B cell (primary cell): ENCODE data around the gene FAM107B. TPM values are rescaled to one million over a fixed set of nuclear protein-coding genes. Genes with fewer than 3 reads are reported as not detected.

ENCODE experiments used
- ATAC-seq: fragments of 200-7000 bp; cut with Tn5 transposase; one replicate; pipeline ENCODE4 v1.10.0; 2021; ENCODE audit warnings: low read depth, mild to moderate bottlenecking, moderate number of reproducible peaks, moderate library complexity
- CTCF ChIA-PET: fragments of 350-600 bp; sonication (Branson Sonifier 250); formaldehyde crosslinking; loops from one replicate; lab custom pipeline; 2021; ENCODE audit warnings: antibody characterized with exemption, inconsistent platforms; lab: Charles Lee
- POLR2A ChIA-PET: fragments of 350-600 bp; sonication (Branson Sonifier 250); formaldehyde crosslinking; loops from one replicate; lab custom pipeline; 2021; ENCODE audit warnings: antibody characterized with exemption; lab: Charles Lee
- DNase-seq: peaks from one replicate; pipeline ENCODE4 v3.0.0; 2013
- H2AFZ ChIP-seq: 2 replicates; pipeline ENCODE4 v1.6.1; 2012; ENCODE audit warnings: mild to moderate bottlenecking, low read depth, low read length; ENCODE audit not compliant: insufficient read depth, poor library complexity, severe bottlenecking
- H3K27ac ChIP-seq, 2 donors: 1 replicate in 1 of 2; 2 replicates in 1 of 2; pipeline ENCODE4 v1.5.1; 2012 to 2013; ENCODE audit warnings: low read length in 2 of 2, mild to moderate bottlenecking in 2 of 2, moderate library complexity in 1 of 2
- H3K27me3 ChIP-seq, 4 experiments: fragments of 200-600 bp in 1 of 4; sonication (generic) in 1 of 4; replicated peaks in 1 of 4; 1 replicate in 2 of 4; 2 replicates in 2 of 4; pipeline versions ENCODE4 v1.6.1 to v1.7.0; 2013 to 2016; ENCODE audit warnings: low read length in 3 of 4, mild to moderate bottlenecking in 2 of 4, mixed read lengths in 1 of 4, moderate library complexity in 1 of 4; ENCODE audit not compliant: insufficient read depth in 4 of 4, control insufficient read depth in 3 of 4; ENCODE audit errors: control extremely low read depth in 1 of 4
- H3K36me3 ChIP-seq, 2 experiments: replicated peaks in 1 of 2; 1 replicate in 1 of 2; 2 replicates in 1 of 2; pipeline versions ENCODE4 v1.6.1 to v1.7.1; 2013; ENCODE audit warnings: low read length in 1 of 2; ENCODE audit not compliant: insufficient read depth in 2 of 2, control insufficient read depth in 1 of 2; ENCODE audit errors: control extremely low read depth in 1 of 2, extremely low read depth in 1 of 2
- H3K4me1 ChIP-seq, 2 donors: fragments of 200-600 bp in 1 of 2; sonication (generic) in 1 of 2; 1 replicate in 1 of 2; 2 replicates in 1 of 2; pipeline versions ENCODE4 v1.5.1 to v1.6.1; 2013 to 2017; ENCODE audit warnings: low read length in 2 of 2; ENCODE audit not compliant: control insufficient read depth in 2 of 2, insufficient read depth in 2 of 2
- H3K4me2 ChIP-seq: replicated peaks from 2 replicates; pipeline ENCODE3; 2012; ENCODE audit warnings: mild to moderate bottlenecking, low read depth, low read length; ENCODE audit not compliant: poor library complexity, severe bottlenecking
- H3K4me3 ChIP-seq, 5 experiments: fragments of 200-600 bp in 1 of 5; sonication (generic) in 1 of 5; 1 replicate in 3 of 5; 2 replicates in 2 of 5; pipeline versions ENCODE4 v1.5.1 to v1.7.0; 2011 to 2016; ENCODE audit warnings: low read length in 4 of 5, mild to moderate bottlenecking in 4 of 5, low read depth in 2 of 5, control low read depth in 1 of 5, moderate library complexity in 1 of 5; ENCODE audit not compliant: insufficient read depth in 1 of 5; ENCODE audit errors: control extremely low read depth in 1 of 5, extremely low read depth in 1 of 5
- H3K79me2 ChIP-seq: fragments of 200-600 bp; sonication (generic); one replicate; pipeline ENCODE4 v1.6.0; 2016; ENCODE audit warnings: low read length; ENCODE audit not compliant: control insufficient read depth, insufficient read depth
- H3K9ac ChIP-seq: fragments of 200-600 bp; sonication (generic); 2 replicates; pipeline ENCODE4 v1.6.1; 2017; ENCODE audit warnings: mild to moderate bottlenecking, low read length, moderate library complexity
- H3K9me3 ChIP-seq, 3 donors: one replicate each; pipeline versions ENCODE4 v1.6.1 to v1.7.1; 2013; ENCODE audit warnings: low read length in 2 of 3; ENCODE audit not compliant: control insufficient read depth in 2 of 3, insufficient read depth in 1 of 3; ENCODE audit errors: control extremely low read depth in 1 of 3
- H4K20me1 ChIP-seq: 2 replicates; pipeline ENCODE4 v1.6.0; 2012; ENCODE audit warnings: mild to moderate bottlenecking, low read length; ENCODE audit not compliant: insufficient read depth, control insufficient read depth, poor library complexity, severe bottlenecking
- H3K27ac Mint-ChIP-seq: one replicate; pipeline ENCODE4 v1.8.0; 2021; ENCODE audit warnings: mixed read lengths
- H3K27me3 Mint-ChIP-seq: one replicate; pipeline ENCODE4 v1.8.0; 2021; ENCODE audit warnings: mixed read lengths
- H3K4me1 Mint-ChIP-seq: one replicate; pipeline ENCODE4 v1.8.0; 2021; ENCODE audit warnings: mixed read lengths
- H3K4me3 Mint-ChIP-seq: one replicate; pipeline ENCODE4 v1.8.0; 2021; ENCODE audit warnings: mixed read lengths
- H3K9me3 Mint-ChIP-seq: one replicate; pipeline ENCODE4 v1.8.0; 2022; ENCODE audit warnings: mixed read lengths; ENCODE audit not compliant: insufficient read depth
- CTCF ChIP-seq: fragments of 200-600 bp; IDR thresholded peaks from one replicate; pipeline ENCODE4 v1.8.0; 2022; ENCODE audit warnings: antibody characterized with exemption, mild to moderate bottlenecking
- EZH2 ChIP-seq: IDR thresholded peaks from 2 replicates; pipeline ENCODE4 v1.6.1; 2012; ENCODE audit warnings: borderline replicate concordance, low read depth, mild to moderate bottlenecking, moderate library complexity, low read length; ENCODE audit not compliant: insufficient read depth, poor library complexity, severe bottlenecking
- WGBS: methylation state at CpG from one replicate; pipeline ENCODE4 v1.1.5; 2013; ENCODE audit warnings: missing lambda C conversion rate; ENCODE audit not compliant: insufficient coverage; 5-methylcytosine and 5-hydroxymethylcytosine counted together
- intact Hi-C: fragments of 100-400 bp; cut with micrococcal nuclease; formaldehyde crosslinking; loops from one replicate; pipeline ENCODE4 v1.10.0; 2022
- polyA plus RNA-seq: library from polyadenylated mRNA; depleted of rRNA; stranded (reverse); fragments of >200 nt; gene quantifications from 2 replicates; pipeline ENCODE4 v1.2.3, GENCODE V29; 2012
- total RNA-seq, 2 donors: library from RNA; stranded (reverse); fragments of 120-200 nt in 1 of 2; gene quantifications; 1 replicate in 1 of 2; 2 replicates in 1 of 2; pipeline versions ENCODE4 v1.2.3 to v1.2.4, GENCODE V29; 2013 to 2022

The FAM107B gene
- total and polyA plus RNA-seq, 2 donors (not counting 1 experiment from before 2014, with no cell fraction given): 31.9 to 318 TPM

DNA sequence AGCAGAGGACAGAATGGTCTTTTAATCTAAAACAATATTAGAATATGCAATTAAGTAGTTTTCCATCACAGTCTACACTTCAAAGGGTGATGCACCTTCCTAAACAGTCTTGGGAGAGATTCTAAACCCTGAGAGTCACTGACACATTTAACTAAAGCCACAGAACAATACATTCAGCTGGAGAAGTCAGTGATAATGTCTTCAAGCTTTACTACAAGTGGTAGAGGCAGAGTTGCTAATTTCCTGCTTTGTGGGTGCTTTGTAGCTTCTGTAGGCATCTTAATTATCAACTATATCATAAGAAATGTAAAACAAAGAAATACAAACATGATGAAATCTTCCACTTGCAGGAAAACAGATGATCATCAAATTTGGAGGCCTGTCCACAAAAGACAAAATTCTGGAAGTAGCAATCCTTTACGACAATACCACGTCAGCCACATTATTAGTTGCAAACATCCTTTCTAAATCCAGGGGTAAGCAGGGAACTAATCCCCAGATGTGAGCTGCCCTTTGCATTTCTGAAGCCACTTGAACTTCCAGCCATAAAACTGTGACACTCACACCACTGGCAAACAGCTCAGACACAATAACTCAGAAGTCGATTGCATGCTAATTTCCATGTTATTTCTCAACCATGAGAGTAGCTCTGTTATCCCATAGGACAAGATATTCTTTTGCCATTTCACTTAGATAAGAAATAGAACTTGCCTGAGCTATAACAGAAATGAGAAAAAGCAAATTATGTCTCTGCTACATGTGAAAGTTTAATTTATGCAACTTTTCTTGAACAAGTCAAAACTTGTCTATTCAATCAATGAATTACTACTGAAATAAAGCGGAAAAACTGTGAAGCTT is 212.2 kb downstream of the FAM107B start:
- Histone ChIP-seq H2AFZ (no peak overlapping the region), H3K4me1 (peaks cover 74 to 79% of the 10 kb centered on the region in 2 donors), H3K27ac (peak overlapping the region in 1 of 2 donors; percentile 87), H3K4me3 (peak overlapping the region in 1 of 5 experiments; percentile 29), H3K9me3 (peaks cover 0 to 13% (median 4%) of the 10 kb centered on the region in 3 donors), H3K79me2 (peaks cover 93% of the 10 kb centered on the region), H3K36me3 (peaks cover 2 to 19% of the 10 kb centered on the region in 2 experiments), H3K27me3 (no peaks in the 10 kb centered on the region), H3K9ac (no peak overlapping the region), H4K20me1 (peaks cover 56% of the 10 kb centered on the region), H3K4me2 (peak overlapping the region; percentile 69)
- POLR2A ChIA-PET: no interaction called here
- WGBS: 83% methylated on average over 2 of the region's 4 CpGs
- Mint-ChIP-seq H3K4me3 (peak overlapping the region; percentile 48), H3K4me1 (peaks cover 86% of the 10 kb centered on the region), H3K27ac (peak overlapping the region; percentile 51), H3K27me3 (no peaks in the 10 kb centered on the region), H3K9me3 (no peaks in the 10 kb centered on the region)
- intact Hi-C loops: no loop called here
- TF ChIP-seq EZH2 (no peak), CTCF (no peak)
- DNase-seq (no peak), ATAC-seq (no peak)
- CTCF ChIA-PET: interaction anchor here (1.0 to 1.2 kb wide), 3 partner anchors 14 to 261 kb away, joined by 3 to 9 read pairs (median 4); no protein-coding TSS in a partner anchor
